NCI-H1417 treated with DMSO at 0.1 percent for 48 hours (cell line): Measurements from ENCODE around the gene STEAP3.

Experiments used
- DNase-seq: peaks from one replicate; lab custom pipeline; 2025; lab: John Stamatoyannopoulos, UW

Gene STEAP3

GRCh38 chr2:119198240-119198840 lies 25.3 kb upstream of the STEAP3 start:
- no peak for DNase-seq

GRCh38 chr2:119201815-119202214 lies 21.8 kb upstream of the STEAP3 start:
- DNase-seq = no peak

GRCh38 chr2:119202610-119203310 lies 20.9 kb upstream of the STEAP3 start:
- DNase-seq = no peak

GRCh38 chr2:119204525-119204924 lies 19.1 kb upstream of the STEAP3 start:
- DNase-seq = no peak

- no peak for DNase-seq
These were observed 18.5 kb upstream of the STEAP3 start for GRCh38 chr2:119205001-119205706.

GRCh38 chr2:119206201-119206600 lies 17.4 kb upstream of the STEAP3 start:
- DNase-seq = no peak

GRCh38 chr2:119207447-119207846 lies 16.2 kb upstream of the STEAP3 start:
- no peak for DNase-seq

GRCh38 chr2:119208791-119209203 lies 14.8 kb upstream of the STEAP3 start:
- no peak for DNase-seq

- DNase-seq = no peak
These were observed 11.4 kb upstream of the STEAP3 start for GRCh38 chr2:119212139-119212800.

- DNase-seq = no peak
These were observed 9.1 kb upstream of the STEAP3 start for GRCh38 chr2:119214453-119215037.

- no peak for DNase-seq
These were observed 6.6 kb upstream of the STEAP3 start for GRCh38 chr2:119216994-119217393.

- peak; percentile 66 for DNase-seq
These were observed 5.1 kb upstream of the STEAP3 start for GRCh38 chr2:119218478-119219064.

- no peak for DNase-seq
These were observed 3.8 kb upstream of the STEAP3 start for GRCh38 chr2:119219873-119220272.

GRCh38 chr2:119220720-119221301 lies 2.8 kb upstream of the STEAP3 start:
- no peak for DNase-seq

- no peak for DNase-seq
These were observed 2.0 kb upstream of the STEAP3 start for GRCh38 chr2:119221609-119222008.

- no peak for DNase-seq
These were observed 1.4 kb upstream of the STEAP3 start for GRCh38 chr2:119222213-119222612.

GRCh38 chr2:119222863-119223520 lies 642 bp upstream of the STEAP3 start:
- no peak for DNase-seq

- DNase-seq = no peak
These were observed 914 bp downstream of the STEAP3 start for GRCh38 chr2:119224391-119225104.

- no peak for DNase-seq
These were observed 1.7 kb downstream of the STEAP3 start for GRCh38 chr2:119225105-119225865.

GRCh38 chr2:119225926-119226325 lies 2.3 kb downstream of the STEAP3 start:
- DNase-seq = no peak
